Measurements from ENCODE around the gene C11orf21.

Gene C11orf21

GRCh38 chr11:2265854-2266585 is 35.7 kb downstream of the C11orf21 start:
- no peak overlapping the region for H3K4me3 ChIP-seq (ENCODE audit: low read depth, low read length)
- no peak for TF ChIP-seq CTCF (conservative IDR thresholded peaks at IDR 0.05; ENCODE audit: low read depth, low read length)
- DNase-seq (ENCODE audit: low read depth): no peak

GRCh38 chr11:2265396-2265795 is 36.3 kb downstream of the C11orf21 start:
- DNase-seq (ENCODE audit: low read depth): no peak
- no peak for TF ChIP-seq CTCF (conservative IDR thresholded peaks at IDR 0.05; ENCODE audit: low read depth, low read length)
- no peak overlapping the region for H3K4me3 ChIP-seq (ENCODE audit: low read depth, low read length)

- no peak for DNase-seq (ENCODE audit: low read depth)
These were observed 37.2 kb downstream of the C11orf21 start for GRCh38 chr11:2264366-2265053.

DNA sequence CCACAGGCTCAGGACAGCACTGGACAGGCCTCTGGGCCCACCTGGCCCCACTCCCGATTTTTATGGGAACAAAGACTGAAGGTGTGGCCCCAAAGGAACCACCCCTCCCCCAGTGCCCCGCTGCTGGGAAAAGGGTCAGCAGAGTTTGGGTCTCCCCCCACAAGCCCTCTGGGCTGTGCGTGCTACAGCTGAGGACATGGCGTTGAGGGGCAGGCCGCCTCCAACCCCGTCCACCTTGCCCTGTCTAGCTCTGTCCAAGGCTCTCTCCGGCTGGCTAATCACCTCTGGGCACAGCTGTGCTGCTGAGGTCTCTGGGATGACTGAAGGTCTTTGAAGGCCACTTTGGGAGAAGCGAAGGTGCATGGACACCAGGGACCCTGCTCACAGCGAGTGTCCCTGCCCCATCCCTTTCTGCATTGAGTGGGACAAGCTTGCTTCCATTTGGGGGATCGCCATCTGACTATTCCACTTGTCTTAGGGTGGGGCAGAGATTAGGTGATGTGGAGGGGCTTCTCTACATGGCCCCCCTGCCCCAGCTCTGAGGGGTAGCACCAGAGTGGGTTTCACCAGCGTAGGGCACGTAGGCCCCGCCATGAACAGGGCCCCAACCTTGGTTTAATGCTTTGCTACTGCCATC is 37.9 kb downstream of the C11orf21 start:
- H3K4me3 ChIP-seq (ENCODE audit: low read depth, low read length): no peak overlapping the region
- TF ChIP-seq CTCF (conservative IDR thresholded peaks at IDR 0.05; ENCODE audit: low read depth, low read length): no peak
- no peak for DNase-seq (ENCODE audit: low read depth)

More at GRCh38 chr11:2264366-2265053, 37.2 kb downstream of the C11orf21 start:
- TF ChIP-seq CTCF (conservative IDR thresholded peaks at IDR 0.05; ENCODE audit: low read depth, low read length): no peak
- H3K4me3 ChIP-seq (ENCODE audit: low read depth, low read length): no peak overlapping the region

DNA sequence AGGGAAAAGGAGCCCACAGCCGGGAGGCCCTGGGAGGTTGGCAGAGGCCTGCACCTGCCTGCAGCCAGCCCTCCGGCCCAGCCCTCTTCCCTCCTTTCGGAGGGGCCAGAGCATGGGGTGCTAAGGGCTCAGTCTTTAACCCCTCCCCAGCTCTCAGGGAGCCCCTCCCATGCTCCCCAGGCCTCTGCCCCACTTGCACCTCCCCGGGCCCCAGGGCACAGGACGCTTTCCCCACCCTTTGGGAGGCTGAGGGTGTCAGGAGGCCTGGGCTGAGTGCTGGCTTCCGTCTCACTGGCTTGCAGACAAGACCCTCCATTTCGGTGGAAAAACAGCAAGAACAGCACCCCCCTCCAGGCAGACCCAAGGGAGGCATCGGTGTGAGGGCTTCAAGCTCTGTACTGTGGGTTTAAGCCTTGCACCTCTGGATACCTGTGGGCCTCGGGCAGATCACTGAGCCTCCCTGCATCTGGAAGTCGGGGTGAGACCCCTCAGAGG is 38.6 kb downstream of the C11orf21 start:
- no peak for DNase-seq (ENCODE audit: low read depth)
- TF ChIP-seq CTCF (conservative IDR thresholded peaks at IDR 0.05; ENCODE audit: low read depth, low read length): no peak

DNA sequence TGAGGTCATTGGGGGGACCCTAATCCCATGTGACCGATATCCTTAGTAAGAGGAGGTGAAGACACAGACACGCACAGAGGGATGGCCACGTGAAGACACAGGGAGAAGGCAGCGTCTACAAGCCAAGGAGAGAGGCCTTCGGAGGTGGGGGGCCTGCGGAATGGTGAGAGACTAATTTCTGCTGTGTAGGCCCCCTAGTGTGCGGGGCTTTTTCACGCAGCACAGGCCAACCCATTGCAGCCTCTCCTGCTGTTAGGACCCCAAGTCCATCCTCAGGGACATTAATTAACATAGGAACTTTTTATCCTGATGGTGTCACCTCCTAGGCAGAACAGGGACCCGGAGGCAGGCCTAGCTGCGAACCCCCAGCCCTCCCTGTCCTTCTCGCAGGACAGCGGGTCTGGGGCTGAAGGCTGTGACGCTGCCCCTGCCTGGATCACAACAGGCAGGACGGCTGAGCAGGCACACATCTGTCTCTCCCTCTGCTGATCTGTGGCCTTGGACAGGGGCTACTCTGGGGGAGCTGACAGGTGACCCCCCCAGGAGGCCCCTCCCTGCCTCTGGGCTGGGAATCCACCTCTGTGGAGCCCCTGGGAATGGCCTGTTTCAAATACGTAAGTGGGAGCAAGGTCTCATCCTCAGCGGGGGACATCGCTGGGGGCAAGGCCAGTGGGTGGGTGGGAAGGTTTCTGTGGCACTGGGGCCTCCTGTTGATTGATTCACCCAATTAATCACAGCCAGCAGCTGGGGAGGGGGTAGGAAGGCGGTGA is 39.2 kb downstream of the C11orf21 start:
- no peak for TF ChIP-seq CTCF (conservative IDR thresholded peaks at IDR 0.05; ENCODE audit: low read depth, low read length)
- no peak for DNase-seq (ENCODE audit: low read depth)
- H3K4me3 ChIP-seq (ENCODE audit: low read depth, low read length): no peak overlapping the region

More for the DNA sequence above, 38.6 kb downstream of the C11orf21 start:
- H3K4me3 ChIP-seq (ENCODE audit: low read depth, low read length): no peak overlapping the region

Data from choroid plexus epithelial cell (primary cell).